GM12875 (cell line): Measurements from ENCODE around the gene PXDN.
"Not testable (repeated sequence)": the region's sequence is repeated elsewhere in the genome, so short reads cannot be mapped to it uniquely, and the experiment has no call there.

Experiments
- H3K4me3 ChIP-seq: one replicate; pipeline ENCODE4 v1.5.1; 2011; ENCODE audit warnings: low read depth, low read length, control low read depth
- CTCF ChIP-seq: IDR thresholded peaks from 2 replicates; pipeline ENCODE4 v1.5.1; 2011; ENCODE audit warnings: low read depth, mild to moderate bottlenecking, control low read depth, inconsistent platforms, low read length, moderate library complexity, borderline replicate concordance; ENCODE audit not compliant: insufficient read depth

Gene PXDN

GRCh38 chr2:1707771-1708418, 36.4 kb downstream of the PXDN start:
- no peak for TF ChIP-seq CTCF
- no peak overlapping the region for H3K4me3 ChIP-seq

GRCh38 chr2:1706089-1706841, 38.0 kb downstream of the PXDN start:
- not testable (repeated sequence) for H3K4me3 ChIP-seq

- no peak overlapping the region for H3K4me3 ChIP-seq
- TF ChIP-seq CTCF, result no peak
These were observed 38.7 kb downstream of the PXDN start for GRCh38 chr2:1705557-1706076.

- TF ChIP-seq CTCF, result no peak
- H3K4me3 ChIP-seq, result no peak overlapping the region
These were observed 39.4 kb downstream of the PXDN start for GRCh38 chr2:1704631-1705556.

- TF ChIP-seq CTCF, result no peak
- no peak overlapping the region for H3K4me3 ChIP-seq
These were observed 42.1 kb downstream of the PXDN start for GRCh38 chr2:1702186-1702565.

- TF ChIP-seq CTCF, result no peak
- H3K4me3 ChIP-seq, result no peak overlapping the region
These were observed 42.6 kb downstream of the PXDN start for GRCh38 chr2:1701556-1702185.

- H3K4me3 ChIP-seq, result no peak overlapping the region
- TF ChIP-seq CTCF, result no peak
These were observed 43.3 kb downstream of the PXDN start for GRCh38 chr2:1701020-1701419.

- H3K4me3 ChIP-seq, result not testable (repeated sequence)
These were observed 43.9 kb downstream of the PXDN start for GRCh38 chr2:1700427-1700826.
